SK-N-SH treated with all-trans-retinoic acid at 6 μM for 48 hours (cell line): ENCODE measurements around the gene TANGO2.

Source experiments
- ARNTL ChIP-seq: fragments of 450-650 bp; formaldehyde crosslinking; IDR thresholded peaks from 2 replicates; pipeline ENCODE4 v1.5.0; 2020; ENCODE audit warnings: low read depth, mild to moderate bottlenecking, moderate library complexity, borderline replicate concordance
- RARB ChIP-seq: fragments of 250-450 bp; sonication (Bioruptor Pico); IDR thresholded peaks from 2 replicates; pipeline ENCODE4 v1.8.0; 2021; ENCODE audit warnings: mild to moderate bottlenecking, moderate library complexity
- ZFP3 ChIP-seq: fragments of 250-450 bp; sonication (Bioruptor Pico); IDR thresholded peaks from 2 replicates; pipeline ENCODE4 v1.5.0; 2020; ENCODE audit warnings: mild to moderate bottlenecking, moderate library complexity
- ZFP30 ChIP-seq: fragments of 450-650 bp; formaldehyde crosslinking; IDR thresholded peaks from 2 replicates; pipeline ENCODE4 v1.5.0; 2022; ENCODE audit warnings: mild to moderate bottlenecking, moderate library complexity
- TF ChIP-seq, protein P1 (sequence below): fragments of 250-450 bp; sonication (Bioruptor Pico); IDR thresholded peaks from 2 replicates; pipeline ENCODE4 v1.5.1; 2020; ENCODE audit warnings: low read depth, mild to moderate bottlenecking, moderate library complexity
- TF ChIP-seq, protein P2 (sequence below): fragments of 250-450 bp; sonication (Bioruptor Pico); IDR thresholded peaks from 2 replicates; pipeline ENCODE4 v1.5.0; 2020; ENCODE audit warnings: mild to moderate bottlenecking, moderate library complexity

- TF ChIP-seq ZFP30 = no peak
- no peak for TF ChIP-seq RARB (CRISPR knock-in tag)
- TF ChIP-seq, protein P1, sequence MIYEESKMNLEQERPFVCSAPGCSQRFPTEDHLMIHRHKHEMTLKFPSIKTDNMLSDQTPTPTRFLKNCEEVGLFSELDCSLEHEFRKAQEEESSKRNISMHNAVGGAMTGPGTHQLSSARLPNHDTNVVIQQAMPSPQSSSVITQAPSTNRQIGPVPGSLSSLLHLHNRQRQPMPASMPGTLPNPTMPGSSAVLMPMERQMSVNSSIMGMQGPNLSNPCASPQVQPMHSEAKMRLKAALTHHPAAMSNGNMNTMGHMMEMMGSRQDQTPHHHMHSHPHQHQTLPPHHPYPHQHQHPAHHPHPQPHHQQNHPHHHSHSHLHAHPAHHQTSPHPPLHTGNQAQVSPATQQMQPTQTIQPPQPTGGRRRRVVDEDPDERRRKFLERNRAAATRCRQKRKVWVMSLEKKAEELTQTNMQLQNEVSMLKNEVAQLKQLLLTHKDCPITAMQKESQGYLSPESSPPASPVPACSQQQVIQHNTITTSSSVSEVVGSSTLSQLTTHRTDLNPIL (CRISPR knock-in tag) = no peak
- no peak for TF ChIP-seq ARNTL (CRISPR knock-in tag)
- TF ChIP-seq ZFP3 = no peak
- TF ChIP-seq, protein P2, sequence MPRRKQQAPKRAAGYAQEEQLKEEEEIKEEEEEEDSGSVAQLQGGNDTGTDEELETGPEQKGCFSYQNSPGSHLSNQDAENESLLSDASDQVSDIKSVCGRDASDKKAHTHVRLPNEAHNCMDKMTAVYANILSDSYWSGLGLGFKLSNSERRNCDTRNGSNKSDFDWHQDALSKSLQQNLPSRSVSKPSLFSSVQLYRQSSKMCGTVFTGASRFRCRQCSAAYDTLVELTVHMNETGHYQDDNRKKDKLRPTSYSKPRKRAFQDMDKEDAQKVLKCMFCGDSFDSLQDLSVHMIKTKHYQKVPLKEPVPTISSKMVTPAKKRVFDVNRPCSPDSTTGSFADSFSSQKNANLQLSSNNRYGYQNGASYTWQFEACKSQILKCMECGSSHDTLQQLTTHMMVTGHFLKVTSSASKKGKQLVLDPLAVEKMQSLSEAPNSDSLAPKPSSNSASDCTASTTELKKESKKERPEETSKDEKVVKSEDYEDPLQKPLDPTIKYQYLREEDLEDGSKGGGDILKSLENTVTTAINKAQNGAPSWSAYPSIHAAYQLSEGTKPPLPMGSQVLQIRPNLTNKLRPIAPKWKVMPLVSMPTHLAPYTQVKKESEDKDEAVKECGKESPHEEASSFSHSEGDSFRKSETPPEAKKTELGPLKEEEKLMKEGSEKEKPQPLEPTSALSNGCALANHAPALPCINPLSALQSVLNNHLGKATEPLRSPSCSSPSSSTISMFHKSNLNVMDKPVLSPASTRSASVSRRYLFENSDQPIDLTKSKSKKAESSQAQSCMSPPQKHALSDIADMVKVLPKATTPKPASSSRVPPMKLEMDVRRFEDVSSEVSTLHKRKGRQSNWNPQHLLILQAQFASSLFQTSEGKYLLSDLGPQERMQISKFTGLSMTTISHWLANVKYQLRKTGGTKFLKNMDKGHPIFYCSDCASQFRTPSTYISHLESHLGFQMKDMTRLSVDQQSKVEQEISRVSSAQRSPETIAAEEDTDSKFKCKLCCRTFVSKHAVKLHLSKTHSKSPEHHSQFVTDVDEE (CRISPR knock-in tag) = no peak
Observed at GRCh38 chr22:20080445-20080775, 59.5 kb downstream of the TANGO2 start.
